Endothelial cell of umbilical vein (primary cell): ENCODE data around the gene KCNIP3. TPM values are rescaled to one million over a fixed set of nuclear protein-coding genes. Genes with fewer than 3 reads are reported as not detected.

Source experiments
- BruUV-seq: library from RNA; stranded (reverse); fragments of 400-500 nt; replicated peaks from 2 replicates; lab custom pipeline; 2021; lab: Mats Ljungman, UMichigan
- CTCF ChIA-PET: fragments of 300-600, 350-600 bp; sonication (Branson Sonifier 250); formaldehyde crosslinking; loops from one replicate; lab custom pipeline; 2021; ENCODE audit warnings: antibody characterized with exemption, inconsistent platforms; lab: Charles Lee
- POLR2A ChIA-PET: fragments of 300-600, 350-600 bp; sonication (Branson Sonifier 250); formaldehyde crosslinking; loops from one replicate; lab custom pipeline; 2021; ENCODE audit warnings: antibody characterized with exemption, inconsistent platforms; lab: Charles Lee
- DNase-seq: peaks from one replicate; pipeline ENCODE4 v3.0.0-alpha.2; 2011; ENCODE audit warnings: low read depth, low spot score
- FAIRE-seq: peaks from 2 replicates; lab custom pipeline; 2011; peaks lifted over from hg19 to GRCh38; lab: Jason Lieb, UNC
- H2AFZ ChIP-seq: 2 replicates; pipeline ENCODE4 v1.6.0; 2012; ENCODE audit warnings: low read depth, low read length, control low read depth, inconsistent platforms
- H3K27ac ChIP-seq: 2 replicates; pipeline ENCODE4 v1.5.1; 2011; ENCODE audit warnings: low read depth, mild to moderate bottlenecking, control low read depth, low read length, moderate library complexity; ENCODE audit not compliant: insufficient read depth
- H3K27me3 ChIP-seq, 2 experiments: 2 replicates each; pipeline versions ENCODE4 v1.6.0 to v1.6.1; 2011; ENCODE audit warnings: low read length in 2 of 2, mixed read lengths in 1 of 2; ENCODE audit not compliant: control insufficient read depth in 2 of 2, insufficient read depth in 2 of 2
- H3K36me3 ChIP-seq, 2 experiments: 2 replicates in 1 of 2; 3 replicates in 1 of 2; pipeline ENCODE4 v1.5.1; 2011; ENCODE audit warnings: low read length in 2 of 2, mild to moderate bottlenecking in 1 of 2, moderate library complexity in 1 of 2; ENCODE audit not compliant: control insufficient read depth in 2 of 2, insufficient read depth in 2 of 2; ENCODE audit errors: extremely low read depth in 1 of 2
- H3K4me1 ChIP-seq: 3 replicates; pipeline ENCODE4 v1.5.1; 2011; ENCODE audit warnings: mild to moderate bottlenecking, low read length; ENCODE audit not compliant: control insufficient read depth, insufficient read depth; ENCODE audit errors: extremely low read depth
- H3K4me2 ChIP-seq: 2 replicates; pipeline ENCODE4 v1.6.1; 2011; ENCODE audit warnings: low read length, control low read depth, mixed read lengths; ENCODE audit not compliant: insufficient read depth
- H3K4me3 ChIP-seq, 3 experiments: fragments of 200-600 bp in 1 of 3; sonication (generic), shearing (Covaris generic) in 1 of 3; replicated peaks in 1 of 3; 2 replicates each; pipeline ENCODE4 v1.5.1; 2011 to 2016; ENCODE audit warnings: control low read depth in 3 of 3, low read length in 3 of 3, mild to moderate bottlenecking in 2 of 3, inconsistent platforms in 1 of 3, low read depth in 1 of 3, moderate library complexity in 1 of 3; ENCODE audit not compliant: insufficient read depth in 1 of 3
- H3K79me2 ChIP-seq: 2 replicates; pipeline ENCODE4 v1.6.0; 2012; ENCODE audit warnings: low read length, inconsistent platforms; ENCODE audit not compliant: control insufficient read depth, insufficient read depth
- H3K9ac ChIP-seq: replicated peaks from 2 replicates; pipeline ENCODE3; 2011; ENCODE audit warnings: low read length, control low read depth; ENCODE audit not compliant: insufficient read depth; ENCODE audit errors: extremely low read depth
- H3K9me1 ChIP-seq: replicated peaks from 3 replicates; pipeline ENCODE4 v1.6.0; 2011; ENCODE audit warnings: mild to moderate bottlenecking, low read length; ENCODE audit not compliant: control insufficient read depth, insufficient read depth; ENCODE audit errors: extremely low read depth
- H3K9me3 ChIP-seq: replicated peaks from 2 replicates; pipeline ENCODE4 v1.5.1; 2012; ENCODE audit warnings: low read length, inconsistent platforms; ENCODE audit not compliant: control insufficient read depth, insufficient read depth
- H4K20me1 ChIP-seq: replicated peaks from 2 replicates; pipeline ENCODE3; 2011; ENCODE audit warnings: mild to moderate bottlenecking, low read length; ENCODE audit not compliant: control insufficient read depth, insufficient read depth; ENCODE audit errors: extremely low read depth
- CTCF ChIP-seq, 2 donors: IDR thresholded peaks; 1 replicate in 1 of 2; 2 replicates in 1 of 2; pipeline ENCODE4 v1.5.1; 2011; ENCODE audit warnings: low read length in 2 of 2, mild to moderate bottlenecking in 2 of 2, moderate library complexity in 2 of 2, control low read depth in 1 of 2, inconsistent platforms in 1 of 2, low read depth in 1 of 2; ENCODE audit not compliant: insufficient read depth in 1 of 2; ENCODE audit errors: extremely low read depth in 1 of 2
- EZH2 ChIP-seq: IDR thresholded peaks from 2 replicates; pipeline ENCODE4 v1.6.1; 2012; ENCODE audit warnings: borderline replicate concordance, low read depth, mild to moderate bottlenecking, moderate library complexity, low read length, inconsistent platforms; ENCODE audit not compliant: severe bottlenecking
- FOS ChIP-seq: IDR thresholded peaks from 2 replicates; pipeline ENCODE4 v1.6.1; 2011; ENCODE audit warnings: mild to moderate bottlenecking, low read length, moderate library complexity, borderline replicate concordance; ENCODE audit not compliant: insufficient read depth
- MAX ChIP-seq: IDR thresholded peaks from 2 replicates; pipeline ENCODE4 v1.6.1; 2011; ENCODE audit not compliant: insufficient read depth, insufficient read length
- POLR2AphosphoS5 ChIP-seq: IDR thresholded peaks from 2 replicates; pipeline ENCODE4 v1.6.1; 2012; ENCODE audit warnings: low read depth, mild to moderate bottlenecking, control low read depth, low read length, moderate library complexity; ENCODE audit not compliant: insufficient read depth
- dilution Hi-C: fragments of 300-500 bp; cut with MboI; formaldehyde crosslinking; loops from one replicate; pipeline ENCODE4 v1.15.0; 2019; ENCODE audit warnings: low sequenced_read_pairs; ENCODE audit not compliant: extremely low pct_ligation_motif_present
- intact Hi-C: fragments of 100-400 bp; cut with micrococcal nuclease; formaldehyde crosslinking; loops from one replicate; pipeline ENCODE4 v1.10.0; 2022
- polyA plus RNA-seq, 4 experiments: library from polyadenylated mRNA; depleted of rRNA in 3 of 4; stranded (reverse) in 3 of 4; unstranded in 1 of 4; fragments of >200 nt; gene quantifications; 2 replicates each; pipeline versions ENCODE4 v1.2.1 to v1.2.3, GENCODE V29; 2011 to 2012; ENCODE audit warnings: missing spikeins in 1 of 4
- total RNA-seq: library from RNA; stranded (reverse); gene quantifications from 2 replicates; pipeline ENCODE4 v1.2.3, GENCODE V29; 2021

Gene KCNIP3
- total and polyA plus RNA-seq, 2 donors (not counting 3 experiments of a cell fraction or from before 2014, with no cell fraction given), result 0.12 to 0.62 TPM

DNA sequence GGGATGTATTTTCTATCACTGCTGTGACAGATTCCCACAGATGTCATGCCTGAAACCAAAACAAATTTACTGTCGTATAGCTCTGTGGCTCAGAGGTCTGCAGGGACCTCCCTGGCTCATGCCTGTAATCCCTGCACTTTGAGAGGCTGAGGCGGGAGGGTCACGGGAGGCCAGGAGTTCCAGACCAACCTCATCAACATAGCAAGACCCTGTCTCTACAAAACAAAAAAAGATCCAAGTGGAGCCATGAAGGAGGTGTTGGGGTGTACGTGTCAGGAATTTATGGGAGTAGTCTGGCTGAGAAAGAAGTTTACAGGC, 54.4 kb downstream of the KCNIP3 start:
- H2AFZ ChIP-seq, result no peak overlapping the region
- no TSS peak for BruUV-seq
- H3K4me3 ChIP-seq, result no peak overlapping the region
- H3K27ac ChIP-seq, result no peak overlapping the region
- peaks cover 3 to 12% of the 10 kb centered on the region in 2 experiments for H3K27me3 ChIP-seq
- H4K20me1 ChIP-seq, result no peaks in the 10 kb centered on the region
- no peak overlapping the region for H3K9ac ChIP-seq
- intact Hi-C loops, result no loop called here
- dilution Hi-C loops, result no loop called here
- H3K9me3 ChIP-seq, result no peaks in the 10 kb centered on the region
- H3K4me1 ChIP-seq, result no peaks in the 10 kb centered on the region
- POLR2A ChIA-PET, result no interaction called here
- H3K79me2 ChIP-seq, result no peaks in the 10 kb centered on the region
- FAIRE-seq, result no peak
- H3K4me2 ChIP-seq, result no peak overlapping the region
- no peaks in the 10 kb centered on the region for H3K36me3 ChIP-seq
- TF ChIP-seq POLR2AphosphoS5, result no peak
- TF ChIP-seq EZH2, result no peak
- H3K9me1 ChIP-seq, result no peaks in the 10 kb centered on the region
- no peak for DNase-seq
- CTCF ChIA-PET, result no interaction called here

DNA sequence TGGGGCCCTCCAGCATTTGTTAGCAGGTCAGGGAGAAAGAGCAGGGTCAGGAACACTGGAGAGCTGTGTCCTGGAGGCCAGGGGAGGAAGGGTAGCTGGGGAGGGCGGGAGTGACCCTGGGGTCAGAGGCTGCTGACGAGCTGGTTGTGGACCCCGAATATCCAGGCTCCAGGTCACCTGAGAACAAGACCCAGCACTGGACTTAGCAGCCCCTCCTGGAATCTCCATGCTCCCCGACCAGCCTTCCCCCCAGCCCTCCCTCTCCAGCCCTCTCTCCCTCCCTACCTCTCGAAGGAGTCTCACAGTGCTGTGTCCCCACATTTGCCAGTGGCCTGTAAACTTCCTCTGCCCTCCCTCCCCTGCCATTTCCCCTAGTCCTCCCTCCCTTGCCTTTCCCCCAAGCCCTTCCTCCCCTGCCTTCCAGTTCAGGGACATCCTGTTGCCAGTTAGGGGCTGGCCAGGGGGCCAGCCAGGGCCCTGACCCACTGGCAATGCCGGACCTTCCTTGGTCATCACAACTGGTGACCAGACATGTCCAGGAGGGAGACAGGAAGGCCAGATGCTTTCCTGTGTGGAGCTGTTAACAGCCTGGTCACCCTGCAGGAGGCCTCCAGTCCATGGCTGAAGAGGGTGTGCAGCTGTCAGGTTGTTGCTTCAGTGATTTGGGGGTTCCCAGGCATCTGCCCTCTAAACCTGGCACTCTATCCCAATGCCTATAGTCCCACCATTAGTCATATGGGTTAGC, 55.3 kb downstream of the KCNIP3 start:
- Histone ChIP-seq H3K4me3 (no peak overlapping the region), H3K4me2 (no peak overlapping the region), H3K9me3 (no peaks in the 10 kb centered on the region), H3K4me1 (no peaks in the 10 kb centered on the region), H3K36me3 (no peaks in the 10 kb centered on the region), H4K20me1 (no peaks in the 10 kb centered on the region), H3K79me2 (no peaks in the 10 kb centered on the region), H3K27ac (no peak overlapping the region), H3K9me1 (no peaks in the 10 kb centered on the region), H2AFZ (no peak overlapping the region), H3K27me3 (peaks cover 3 to 6% of the 10 kb centered on the region in 2 experiments), H3K9ac (no peak overlapping the region)
- no peak for DNase-seq
- FAIRE-seq, result no peak
- no peak for TF ChIP-seq MAX
- TF ChIP-seq POLR2AphosphoS5, result no peak
- TF ChIP-seq FOS, result no peak
- TF ChIP-seq CTCF (IDR thresholded peaks at IDR 0.05; ENCODE audit: extremely low read depth in 1 of 2, insufficient read depth in 1 of 2, low read depth in 1 of 2, low read length in 2 of 2), result no peak
- no TSS peak for BruUV-seq
- POLR2A ChIA-PET, result no interaction called here
- CTCF ChIA-PET, result interaction anchor here (2.1 kb wide), 1 partner anchor 8 kb away, joined by 6 read pairs; no protein-coding TSS in a partner anchor
- intact Hi-C loops (no loop called here), dilution Hi-C loops (no loop called here)
